Hepatocyte (in vitro differentiated cells): Measurements from ENCODE around the gene DOCK4.

Experiments used
- EZH2 ChIP-seq: fragments of 200-600 bp; sonication (generic); IDR thresholded peaks from 2 replicates; pipeline ENCODE4 v1.6.1; 2016; ENCODE audit warnings: antibody characterized with exemption, mild to moderate bottlenecking, borderline replicate concordance
- TF ChIP-seq, protein P1 (sequence below): fragments of 200-600 bp; sonication (generic); IDR thresholded peaks from 2 replicates; pipeline ENCODE4 v1.5.1; 2016; ENCODE audit warnings: antibody characterized with exemption, mild to moderate bottlenecking; ENCODE audit not compliant: poor library complexity

DNA sequence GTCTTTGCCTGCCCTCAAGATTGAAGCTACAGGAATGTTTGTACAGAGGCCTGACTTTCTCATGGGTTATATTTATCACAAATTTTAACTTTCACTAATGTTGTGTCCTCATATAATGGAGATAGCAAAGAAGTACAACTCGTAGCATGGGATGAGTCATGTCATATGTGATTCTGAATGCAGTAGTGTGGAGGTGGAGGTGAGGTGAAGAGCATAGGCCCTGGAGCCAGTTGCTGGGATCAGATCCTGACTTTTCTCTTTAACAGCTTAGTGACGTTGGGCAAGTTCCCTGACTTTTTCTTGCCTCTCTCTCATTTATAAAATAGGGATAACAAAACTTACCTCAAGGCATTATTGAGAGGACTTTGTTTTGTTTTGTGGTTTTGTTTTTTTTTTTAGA is 511.8 kb downstream of the DOCK4 start:
- TF ChIP-seq, protein P1, sequence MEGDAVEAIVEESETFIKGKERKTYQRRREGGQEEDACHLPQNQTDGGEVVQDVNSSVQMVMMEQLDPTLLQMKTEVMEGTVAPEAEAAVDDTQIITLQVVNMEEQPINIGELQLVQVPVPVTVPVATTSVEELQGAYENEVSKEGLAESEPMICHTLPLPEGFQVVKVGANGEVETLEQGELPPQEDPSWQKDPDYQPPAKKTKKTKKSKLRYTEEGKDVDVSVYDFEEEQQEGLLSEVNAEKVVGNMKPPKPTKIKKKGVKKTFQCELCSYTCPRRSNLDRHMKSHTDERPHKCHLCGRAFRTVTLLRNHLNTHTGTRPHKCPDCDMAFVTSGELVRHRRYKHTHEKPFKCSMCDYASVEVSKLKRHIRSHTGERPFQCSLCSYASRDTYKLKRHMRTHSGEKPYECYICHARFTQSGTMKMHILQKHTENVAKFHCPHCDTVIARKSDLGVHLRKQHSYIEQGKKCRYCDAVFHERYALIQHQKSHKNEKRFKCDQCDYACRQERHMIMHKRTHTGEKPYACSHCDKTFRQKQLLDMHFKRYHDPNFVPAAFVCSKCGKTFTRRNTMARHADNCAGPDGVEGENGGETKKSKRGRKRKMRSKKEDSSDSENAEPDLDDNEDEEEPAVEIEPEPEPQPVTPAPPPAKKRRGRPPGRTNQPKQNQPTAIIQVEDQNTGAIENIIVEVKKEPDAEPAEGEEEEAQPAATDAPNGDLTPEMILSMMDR: no peak
- no peak for TF ChIP-seq EZH2
